Astrocyte of the hippocampus (primary cell): ENCODE measurements around the gene PRRT2.

ENCODE experiments used
- DNase-seq: peaks from one replicate; pipeline ENCODE4 v3.0.0; 2011; ENCODE audit warnings: low read depth, low spot score

PRRT2 gene

GRCh38 chr16:29811170-29811895 lies 660 bp upstream of the PRRT2 start:
- DNase-seq, result peak; percentile 99

DNA sequence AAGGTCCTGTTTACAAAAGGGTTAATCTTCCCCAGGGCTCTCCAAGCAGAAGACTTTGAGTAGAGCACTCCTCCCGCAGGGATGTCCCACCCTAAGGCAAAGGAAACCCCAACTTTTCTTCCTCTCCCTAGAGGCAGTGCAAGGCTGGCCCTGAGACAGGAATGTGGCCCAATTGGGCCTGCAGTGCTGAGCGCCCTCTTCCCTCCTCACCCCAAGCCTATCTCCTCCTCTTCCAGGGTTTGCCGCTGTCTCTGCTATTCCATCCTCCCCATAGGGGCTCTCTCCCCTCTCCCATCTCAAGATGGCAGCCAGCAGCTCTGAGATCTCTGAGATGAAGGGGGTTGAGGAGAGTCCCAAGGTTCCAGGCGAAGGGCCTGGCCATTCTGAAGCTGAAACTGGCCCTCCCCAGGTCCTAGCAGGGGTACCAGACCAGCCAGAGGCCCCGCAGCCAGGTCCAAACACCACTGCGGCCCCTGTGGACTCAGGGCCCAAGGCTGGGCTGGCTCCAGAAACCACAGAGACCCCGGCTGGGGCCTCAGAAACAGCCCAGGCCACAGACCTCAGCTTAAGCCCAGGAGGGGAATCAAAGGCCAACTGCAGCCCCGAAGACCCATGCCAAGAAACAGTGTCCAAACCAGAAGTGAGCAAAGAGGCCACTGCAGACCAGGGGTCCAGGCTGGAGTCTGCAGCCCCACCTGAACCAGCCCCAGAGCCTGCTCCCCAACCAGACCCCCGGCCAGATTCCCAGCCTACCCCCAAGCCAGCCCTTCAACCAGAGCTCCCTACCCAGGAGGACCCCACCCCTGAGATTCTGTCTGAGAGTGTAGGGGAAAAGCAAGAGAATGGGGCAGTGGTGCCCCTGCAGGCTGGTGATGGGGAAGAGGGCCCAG lies 1.0 kb downstream of the PRRT2 start:
- no peak for DNase-seq

GRCh38 chr16:29813644-29814562 lies 1.9 kb downstream of the PRRT2 start:
- DNase-seq, result no peak

DNA sequence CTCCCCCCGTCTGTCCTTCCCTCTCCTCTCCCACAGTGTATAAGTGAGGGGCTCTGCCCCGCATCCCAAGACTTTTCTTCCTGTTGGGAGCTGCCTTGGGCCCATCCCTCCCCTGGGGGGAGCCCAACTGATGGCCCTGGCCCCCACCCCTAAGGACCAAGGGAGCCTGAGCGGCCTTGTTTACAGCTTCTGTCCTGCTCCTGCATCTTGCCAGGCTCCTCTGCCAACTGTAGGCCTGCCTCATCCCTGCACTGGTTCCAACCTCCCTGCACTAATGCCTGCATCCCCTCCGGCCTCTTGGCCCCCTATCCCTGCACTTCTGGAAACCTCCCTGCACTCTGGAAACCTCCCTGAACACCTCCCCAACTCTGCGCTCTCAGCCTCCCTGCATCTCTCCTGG lies 2.6 kb downstream of the PRRT2 start:
- DNase-seq, result no peak

DNA sequence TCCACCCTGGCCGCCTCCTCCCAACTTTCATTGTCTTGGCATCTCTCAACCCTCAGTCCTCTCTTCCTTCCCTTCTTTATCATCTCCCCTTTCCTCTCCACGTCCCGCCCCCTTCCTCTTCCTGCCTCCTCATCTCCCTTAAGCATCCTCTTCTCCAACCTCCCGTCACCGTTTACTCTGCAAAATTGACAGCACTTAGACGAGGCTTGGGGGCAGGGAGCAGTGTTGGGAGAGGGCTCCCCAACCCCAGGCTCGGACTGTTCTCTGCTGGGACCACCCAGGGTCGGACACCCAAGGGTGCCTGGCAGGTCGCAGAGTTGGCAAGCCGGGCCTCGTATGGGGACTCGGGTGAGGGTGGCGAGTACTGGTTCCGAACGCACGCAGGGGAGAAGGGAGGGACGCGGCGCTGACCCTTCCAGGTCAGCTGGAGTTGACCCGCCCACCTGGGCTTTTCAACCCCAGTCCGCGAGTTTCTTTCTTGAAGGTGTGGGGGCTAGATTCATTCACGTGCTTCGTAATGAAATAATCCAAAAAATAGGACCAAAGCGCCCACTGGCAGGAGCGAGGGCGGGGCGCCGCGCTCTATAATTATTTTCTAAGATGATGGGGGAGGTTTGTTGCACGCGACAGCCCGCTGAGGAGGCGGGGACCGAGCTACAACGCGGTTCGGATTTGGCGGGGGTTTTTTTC lies 3.2 kb downstream of the PRRT2 start:
- DNase-seq, result peak; percentile 28

- DNase-seq, result peak; percentile 100
Measured at GRCh38 chr16:29815793-29816693, 4.0 kb downstream of the PRRT2 start, which contains the start of gene PAGR1. Gene PAGR1 (plus strand): TSS chr16:29816152. CDS start chr16:29816526, 374 bp downstream.

DNA sequence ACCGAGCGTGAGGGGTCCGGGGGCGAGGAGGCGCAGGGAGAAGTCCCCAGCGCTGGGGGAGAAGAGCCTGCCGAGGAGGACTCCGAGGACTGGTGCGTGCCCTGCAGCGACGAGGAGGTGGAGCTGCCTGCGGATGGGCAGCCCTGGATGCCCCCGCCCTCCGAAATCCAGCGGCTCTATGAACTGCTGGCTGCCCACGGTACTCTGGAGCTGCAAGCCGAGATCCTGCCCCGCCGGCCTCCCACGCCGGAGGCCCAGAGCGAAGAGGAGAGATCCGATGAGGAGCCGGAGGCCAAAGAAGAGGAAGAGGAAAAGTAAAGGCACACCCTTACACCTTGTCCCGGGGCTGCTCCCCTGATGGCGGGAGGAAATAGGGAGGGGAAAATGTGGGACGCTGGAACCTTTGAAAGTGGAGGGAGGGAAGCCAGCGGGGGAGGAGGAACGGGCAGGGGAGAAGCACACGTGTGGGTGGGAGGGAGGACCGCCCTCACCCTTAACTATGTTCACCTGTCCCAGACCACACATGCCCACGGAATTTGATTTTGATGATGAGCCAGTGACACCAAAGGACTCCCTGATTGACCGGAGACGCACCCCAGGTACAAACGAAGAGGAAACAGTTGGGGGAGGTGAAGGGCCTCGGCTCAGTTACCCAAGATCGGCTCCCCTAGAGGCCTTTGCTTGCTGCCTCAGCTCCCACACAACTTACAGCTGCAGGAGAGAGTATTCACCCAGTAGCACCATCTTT lies 4.9 kb downstream of the PRRT2 start:
- peak; percentile 81 for DNase-seq

DNA sequence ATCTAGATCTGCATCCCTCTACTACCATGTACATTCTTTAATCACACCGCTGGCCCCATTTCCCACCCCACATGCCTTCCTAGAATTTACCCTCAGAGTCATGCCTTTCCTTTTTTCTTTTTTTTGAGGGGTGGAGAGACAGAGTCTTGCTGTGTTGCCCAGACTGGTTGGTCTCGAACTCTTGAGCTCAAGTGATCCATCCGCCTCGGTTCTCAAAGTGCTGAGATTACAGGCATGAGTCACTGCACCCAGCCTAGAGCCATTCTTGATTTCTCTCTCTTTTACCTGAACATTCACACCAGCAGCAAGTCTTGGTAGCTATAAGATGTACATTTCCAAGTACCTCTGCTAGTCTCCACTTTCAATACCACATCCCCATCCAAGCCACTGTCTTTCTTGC lies 6.1 kb downstream of the PRRT2 start:
- no peak for DNase-seq

DNA sequence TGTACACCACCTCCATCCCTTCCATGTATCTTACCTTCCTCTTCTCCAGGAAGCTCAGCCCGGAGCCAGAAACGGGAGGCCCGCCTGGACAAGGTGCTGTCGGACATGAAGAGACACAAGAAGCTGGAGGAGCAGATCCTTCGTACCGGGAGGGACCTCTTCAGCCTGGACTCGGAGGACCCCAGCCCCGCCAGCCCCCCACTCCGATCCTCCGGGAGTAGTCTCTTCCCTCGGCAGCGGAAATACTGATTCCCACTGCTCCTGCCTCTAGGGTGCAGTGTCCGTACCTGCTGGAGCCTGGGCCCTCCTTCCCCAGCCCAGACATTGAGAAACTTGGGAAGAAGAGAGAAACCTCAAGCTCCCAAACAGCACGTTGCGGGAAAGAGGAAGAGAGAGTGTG lies 7.5 kb downstream of the PRRT2 start:
- DNase-seq, result no peak

DNA sequence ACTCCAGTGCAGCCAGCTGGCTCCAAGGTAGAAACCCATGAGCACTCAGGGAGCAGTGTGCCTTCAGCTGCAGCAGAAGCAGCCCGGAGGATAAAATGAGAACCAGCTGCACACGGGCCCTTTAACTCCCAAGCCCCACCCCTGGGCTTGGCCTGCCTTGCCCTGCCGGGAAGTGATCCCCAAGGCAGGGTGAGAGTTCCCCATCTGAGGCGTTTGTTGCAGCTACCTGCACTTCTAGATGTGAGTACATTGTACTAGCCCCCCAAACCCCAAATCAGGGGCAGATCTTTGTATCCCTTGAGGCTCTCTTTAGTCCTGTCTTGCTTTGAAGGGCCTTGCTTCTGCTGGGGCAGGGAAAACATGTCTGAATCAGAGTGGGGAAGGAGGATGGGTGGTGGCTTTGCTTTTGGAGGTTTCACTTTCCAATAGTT lies 8.3 kb downstream of the PRRT2 start, which contains the start of gene MVP:
MVP (plus strand) TSS at position 192 of the 431 bp plus-strand sequence. CDS start 10,088 bp downstream, outside the sequence.
- DNase-seq, result peak; percentile 71

GRCh38 chr16:29820730-29821642 lies 9.0 kb downstream of the PRRT2 start:
- DNase-seq, result peak; percentile 35

DNA sequence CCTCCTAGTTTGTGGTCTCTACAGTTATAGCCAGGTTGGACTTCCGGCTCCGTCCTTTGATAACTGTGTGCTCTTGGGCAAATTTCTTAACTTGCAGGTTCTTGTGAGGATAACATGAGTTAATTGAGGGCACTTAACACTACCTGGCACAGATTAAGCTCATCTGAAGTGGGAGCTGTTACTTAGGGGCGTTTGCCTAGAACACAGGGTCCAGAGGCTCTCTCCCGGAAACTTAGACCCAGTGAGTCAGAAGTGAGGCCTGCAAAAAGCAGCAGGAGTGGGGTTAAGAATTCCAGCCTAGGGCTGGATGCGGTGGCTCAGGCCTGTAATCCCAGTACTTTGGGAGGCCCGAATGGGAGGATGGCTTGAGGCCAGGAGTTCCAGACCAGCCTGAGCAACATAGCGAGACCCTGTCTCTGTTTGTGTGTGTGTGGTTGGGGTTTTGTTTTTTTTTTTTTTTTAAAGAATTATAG lies 9.7 kb downstream of the PRRT2 start:
- DNase-seq, result peak; percentile 82

- DNase-seq, result peak; percentile 57
Measured at GRCh38 chr16:29824589-29825144, 12.7 kb downstream of the PRRT2 start.

DNA sequence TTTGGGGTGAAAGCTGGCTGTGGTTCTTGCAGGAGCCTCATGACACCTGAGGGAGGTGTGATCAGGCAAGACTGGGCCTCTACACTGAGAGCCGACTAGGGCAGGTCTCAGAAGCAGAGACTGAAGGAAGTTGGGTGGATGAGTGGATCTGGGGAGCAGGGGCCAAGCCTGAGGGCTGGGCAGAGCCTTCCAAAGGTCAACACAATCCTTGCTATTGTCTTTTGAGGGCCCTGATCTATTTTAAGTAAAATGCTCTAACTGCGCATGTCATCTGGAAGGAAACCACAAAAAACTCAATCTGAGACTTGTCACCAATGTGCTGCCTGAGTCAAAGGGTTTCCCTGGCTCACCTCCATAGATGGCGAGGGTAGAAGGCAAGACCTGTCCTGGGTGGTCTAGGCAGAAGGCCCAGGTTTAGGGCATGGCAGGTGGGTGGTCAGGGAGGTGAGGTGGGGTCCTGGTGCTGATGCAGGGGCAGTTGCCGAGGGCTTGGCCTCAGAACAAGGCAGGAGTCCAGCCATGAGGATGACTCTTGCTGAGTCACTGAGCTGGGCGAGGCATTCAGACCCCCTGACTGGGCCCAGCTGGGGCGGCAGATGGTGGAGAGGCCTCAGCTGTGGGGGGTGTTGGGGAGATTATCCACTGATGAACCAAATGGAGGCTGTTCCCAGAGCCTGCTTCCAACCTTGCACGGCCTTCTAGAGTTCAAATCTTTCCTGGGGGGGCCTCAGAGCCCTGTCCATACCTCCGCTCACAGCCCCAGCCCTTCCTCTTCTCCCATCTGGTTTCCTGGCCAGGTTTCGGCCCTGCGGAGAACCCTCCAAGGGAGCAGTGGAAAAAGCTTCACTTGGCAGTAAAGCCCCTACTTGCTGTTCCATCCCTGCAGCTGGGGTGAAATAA lies 13.4 kb downstream of the PRRT2 start:
- DNase-seq, result peak; percentile 80

- DNase-seq, result no peak
Measured at GRCh38 chr16:29826342-29826695, 14.3 kb downstream of the PRRT2 start.

DNA sequence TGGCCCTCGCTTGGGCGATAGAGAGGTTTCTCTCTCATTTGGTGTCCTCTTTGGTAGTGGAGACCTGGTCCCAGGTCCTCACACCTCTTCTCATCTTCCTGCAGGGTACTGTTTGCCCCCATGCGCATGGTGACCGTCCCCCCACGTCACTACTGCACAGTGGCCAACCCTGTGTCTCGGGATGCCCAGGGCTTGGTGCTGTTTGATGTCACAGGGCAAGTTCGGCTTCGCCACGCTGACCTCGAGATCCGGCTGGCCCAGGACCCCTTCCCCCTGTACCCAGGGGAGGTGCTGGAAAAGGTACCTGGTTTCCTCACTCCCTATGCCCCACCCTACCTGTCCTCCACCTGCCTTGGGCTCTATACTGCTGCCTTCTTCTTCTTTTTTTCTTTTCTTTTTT lies 18.8 kb downstream of the PRRT2 start:
- DNase-seq, result no peak

DNA sequence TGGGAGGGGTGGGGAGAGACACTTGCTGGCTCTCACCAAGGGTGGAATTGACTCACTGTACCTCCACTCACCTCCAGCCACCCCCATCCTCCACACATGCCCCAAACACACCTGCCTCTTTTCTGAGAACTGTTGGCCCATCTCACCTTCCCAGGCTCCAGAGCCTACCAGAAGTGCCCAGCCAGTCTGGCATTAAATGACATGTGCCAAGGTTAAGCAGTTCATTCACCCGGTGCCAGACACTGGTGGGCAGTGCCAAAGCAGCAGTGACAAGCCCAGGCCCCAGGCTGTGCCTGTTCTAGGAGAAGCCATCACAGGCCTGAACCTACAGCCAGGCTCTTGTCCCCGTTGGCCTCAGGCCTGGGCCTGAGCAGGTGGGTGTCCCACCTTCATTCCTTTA lies 19.5 kb downstream of the PRRT2 start:
- no peak for DNase-seq
